ENCODE measurements around the gene RGS12.

The RGS12 gene

GRCh38 chr4:3255611-3256186, 37.1 kb upstream of the RGS12 start:
- no peak for DNase-seq

GRCh38 chr4:3256230-3257102, 36.4 kb upstream of the RGS12 start:
- no peak for DNase-seq

- DNase-seq = no peak
Observed at GRCh38 chr4:3257103-3257555, 35.7 kb upstream of the RGS12 start.

GRCh38 chr4:3257556-3258482, 35.0 kb upstream of the RGS12 start:
- DNase-seq = no peak

- DNase-seq = no peak
Observed at GRCh38 chr4:3261411-3262207, 31.2 kb upstream of the RGS12 start.

GRCh38 chr4:3262208-3263052, 30.4 kb upstream of the RGS12 start:
- no peak for DNase-seq

GRCh38 chr4:3263053-3263875, 29.6 kb upstream of the RGS12 start:
- no peak for DNase-seq

- DNase-seq = no peak
Observed at GRCh38 chr4:3263876-3264193, 29.0 kb upstream of the RGS12 start.

- no peak for DNase-seq
Observed at GRCh38 chr4:3266076-3266475, 26.7 kb upstream of the RGS12 start.

GRCh38 chr4:3267576-3268394, 25.0 kb upstream of the RGS12 start:
- DNase-seq = no peak

- DNase-seq = no peak
Observed at GRCh38 chr4:3268395-3269104, 24.3 kb upstream of the RGS12 start.

GRCh38 chr4:3269105-3269927, 23.5 kb upstream of the RGS12 start:
- DNase-seq = no peak

- no peak for DNase-seq
Observed at GRCh38 chr4:3269991-3270611, 22.7 kb upstream of the RGS12 start.

- no peak for DNase-seq
Observed at GRCh38 chr4:3271131-3271530, 21.7 kb upstream of the RGS12 start.

GRCh38 chr4:3276986-3277385, 15.8 kb upstream of the RGS12 start:
- DNase-seq = no peak

GRCh38 chr4:3280466-3280865, 12.4 kb upstream of the RGS12 start:
- no peak for DNase-seq

- DNase-seq = no peak
Observed at GRCh38 chr4:3283483-3283882, 9.3 kb upstream of the RGS12 start.

GRCh38 chr4:3283916-3284315, 8.9 kb upstream of the RGS12 start:
- no peak for DNase-seq
